GM12891 (cell line): ENCODE data around the gene MACROH2A1.

ENCODE experiments used
- PAX5 ChIP-seq: IDR thresholded peaks from 2 replicates; pipeline ENCODE4 v1.6.1; 2011; ENCODE audit warnings: low read length, moderate library complexity, mild to moderate bottlenecking; ENCODE audit not compliant: insufficient read depth, severe bottlenecking
- POLR2A ChIP-seq: IDR thresholded peaks from 2 replicates; pipeline ENCODE4 v1.6.1; 2011; ENCODE audit warnings: low read depth, low read length, control low read depth
- POLR2AphosphoS5 ChIP-seq: IDR thresholded peaks from 2 replicates; pipeline ENCODE4 v1.6.1; 2011; ENCODE audit warnings: low read depth, low read length, control low read depth
- POU2F2 ChIP-seq: IDR thresholded peaks from 2 replicates; pipeline ENCODE4 v1.6.1; 2011; ENCODE audit warnings: low read depth, mild to moderate bottlenecking, control low read depth, low read length, moderate library complexity
- SPI1 ChIP-seq: IDR thresholded peaks from 2 replicates; pipeline ENCODE4 v1.6.1; 2011; ENCODE audit warnings: low read depth, low read length, control low read depth
- TAF1 ChIP-seq: IDR thresholded peaks from 2 replicates; pipeline ENCODE4 v1.6.1; 2011; ENCODE audit warnings: low read depth, low read length, control low read depth

DNA sequence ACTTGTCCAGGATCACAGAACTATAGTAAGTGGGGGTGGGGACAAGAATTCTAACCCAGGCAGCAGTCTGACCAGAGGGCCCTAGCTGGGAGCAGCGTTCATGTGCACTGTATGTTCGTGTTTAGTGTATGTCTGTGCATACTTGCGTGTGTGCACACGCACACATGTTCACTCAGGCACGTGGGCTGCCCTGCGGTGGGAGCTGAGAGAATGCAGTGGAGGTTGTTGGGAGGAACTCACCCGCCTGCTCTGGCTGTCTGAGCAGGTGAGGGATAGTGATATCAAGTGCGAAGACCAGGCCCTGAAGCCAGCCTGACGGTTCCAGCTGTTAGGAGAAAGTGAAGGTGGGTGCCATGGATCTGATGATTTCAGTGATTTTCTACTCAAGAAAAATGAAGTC, 47.2 kb upstream of the MACROH2A1 start:
- no peak for TF ChIP-seq POLR2A
- no peak for TF ChIP-seq POLR2AphosphoS5
- TF ChIP-seq TAF1, result no peak
- TF ChIP-seq SPI1, result no peak
- TF ChIP-seq PAX5, result no peak
- TF ChIP-seq POU2F2, result no peak
